Brain microvascular endothelial cell (primary cell): ENCODE data around the gene SVOP.

ENCODE experiments used
- DNase-seq: peaks from one replicate; pipeline ENCODE4 v3.0.0-alpha.2; 2020
- H3K27ac ChIP-seq: fragments of 250-450 bp; sonication (Bioruptor Pico); 2 replicates; pipeline ENCODE4 v1.5.1; 2020; ENCODE audit warnings: mild to moderate bottlenecking, moderate library complexity
- H3K27me3 ChIP-seq: fragments of 250-450 bp; sonication (Bioruptor Pico); replicated peaks from 2 replicates; pipeline ENCODE4 v1.5.1; 2020; ENCODE audit warnings: mild to moderate bottlenecking
- H3K36me3 ChIP-seq: fragments of 250-450 bp; sonication (Bioruptor Pico); replicated peaks from 2 replicates; pipeline ENCODE4 v1.5.1; 2020; ENCODE audit warnings: mild to moderate bottlenecking
- H3K4me3 ChIP-seq: 2 replicates; pipeline ENCODE4 v1.5.1; 2011; ENCODE audit warnings: low read depth, mild to moderate bottlenecking, control low read depth, low read length, moderate library complexity
- CTCF ChIP-seq: IDR thresholded peaks from 2 replicates; pipeline ENCODE4 v1.5.1; 2011; ENCODE audit warnings: low read depth, mild to moderate bottlenecking, moderate library complexity, low read length, control low read depth, inconsistent platforms; ENCODE audit errors: missing control alignments
- in situ Hi-C: cut with HindIII; loops from 2 replicates; pipeline ENCODE4 v1.10.0; 2017; ENCODE audit warnings: low sequenced_read_pairs, low pct_ligation_motif_present

Gene SVOP

DNA sequence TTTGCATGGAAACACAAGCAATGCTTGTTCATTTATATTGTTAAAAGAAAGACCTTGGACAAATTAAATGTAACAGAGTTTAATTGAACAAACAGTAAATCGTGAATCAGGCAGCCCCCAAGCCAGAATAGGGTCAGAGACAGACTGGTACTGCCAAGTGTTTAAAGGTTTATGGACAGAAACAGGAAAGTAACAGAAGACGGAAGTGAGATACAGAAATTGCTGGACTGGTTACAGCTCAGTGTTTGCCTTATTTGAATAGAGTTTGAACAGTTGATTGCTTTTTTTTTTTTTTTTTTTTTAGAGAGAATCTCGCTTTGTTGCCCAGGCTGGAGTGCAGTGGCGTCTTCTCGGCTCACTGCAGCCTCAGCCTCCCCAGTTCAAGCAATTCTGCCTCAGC is 90.7 kb downstream of the SVOP start:
- no peak for TF ChIP-seq CTCF

DNA sequence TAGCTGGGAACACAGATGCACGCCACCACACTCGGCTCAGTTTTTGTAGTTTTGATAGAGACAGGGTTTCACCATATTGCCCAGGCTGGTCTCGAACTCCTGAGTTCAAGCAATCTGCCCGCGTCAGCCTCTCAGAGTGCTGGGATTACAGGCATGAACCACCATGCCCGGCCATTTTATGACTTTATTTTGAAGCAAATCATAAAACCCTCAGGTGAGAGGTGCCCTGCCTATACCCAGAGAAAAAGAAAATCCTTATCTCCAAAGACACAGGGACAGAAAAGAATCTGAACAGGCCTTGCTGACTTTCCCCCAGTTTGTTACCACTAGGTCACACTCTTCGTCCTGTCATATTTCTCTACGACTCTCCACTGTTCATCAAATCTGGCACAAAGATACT is 92.2 kb downstream of the SVOP start:
- H3K4me3 ChIP-seq: no peak overlapping the region
- H3K27me3 ChIP-seq: no peaks in the 10 kb centered on the region
- TF ChIP-seq CTCF: no peak
- in situ Hi-C loops: no loop called here
- no peak overlapping the region for H3K27ac ChIP-seq
- no peaks in the 10 kb centered on the region for H3K36me3 ChIP-seq
- no peak for DNase-seq

More for the DNA sequence above, 90.7 kb downstream of the SVOP start:
- no peak for DNase-seq
- no peak overlapping the region for H3K27ac ChIP-seq
- H3K36me3 ChIP-seq: no peaks in the 10 kb centered on the region
- no peak overlapping the region for H3K4me3 ChIP-seq
- in situ Hi-C loops: no loop called here
- H3K27me3 ChIP-seq: no peaks in the 10 kb centered on the region

GRCh38 chr12:108922918-108923317 is 98.0 kb downstream of the SVOP start:
- in situ Hi-C loops: no loop called here
- no peak for DNase-seq
- Histone ChIP-seq H3K27me3 (no peaks in the 10 kb centered on the region), H3K4me3 (no peak overlapping the region), H3K27ac (no peak overlapping the region), H3K36me3 (no peaks in the 10 kb centered on the region)
- no peak for TF ChIP-seq CTCF

DNA sequence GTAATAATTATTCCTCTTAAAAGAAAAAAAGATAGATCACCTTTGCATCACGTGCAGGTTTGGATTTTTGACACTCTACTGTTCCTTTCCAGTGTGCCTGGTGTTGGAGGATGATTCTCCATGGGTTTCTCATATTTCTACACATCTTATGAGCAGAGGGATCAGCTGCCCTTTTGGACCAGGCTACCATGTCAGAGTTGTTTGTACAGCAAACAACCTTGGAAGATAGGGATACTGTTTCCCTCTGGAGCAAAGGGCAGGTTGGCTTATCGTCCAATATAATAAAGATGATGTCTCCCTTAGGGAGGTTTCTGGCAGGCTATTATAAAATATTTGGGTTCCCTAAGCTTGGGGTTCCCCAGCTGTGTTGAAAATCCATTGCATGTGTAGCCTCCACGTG is 98.9 kb downstream of the SVOP start:
- Histone ChIP-seq H3K4me3 (no peak overlapping the region), H3K27me3 (no peaks in the 10 kb centered on the region), H3K27ac (no peak overlapping the region), H3K36me3 (no peaks in the 10 kb centered on the region)
- DNase-seq: no peak
- in situ Hi-C loops: no loop called here
- no peak for TF ChIP-seq CTCF

DNA sequence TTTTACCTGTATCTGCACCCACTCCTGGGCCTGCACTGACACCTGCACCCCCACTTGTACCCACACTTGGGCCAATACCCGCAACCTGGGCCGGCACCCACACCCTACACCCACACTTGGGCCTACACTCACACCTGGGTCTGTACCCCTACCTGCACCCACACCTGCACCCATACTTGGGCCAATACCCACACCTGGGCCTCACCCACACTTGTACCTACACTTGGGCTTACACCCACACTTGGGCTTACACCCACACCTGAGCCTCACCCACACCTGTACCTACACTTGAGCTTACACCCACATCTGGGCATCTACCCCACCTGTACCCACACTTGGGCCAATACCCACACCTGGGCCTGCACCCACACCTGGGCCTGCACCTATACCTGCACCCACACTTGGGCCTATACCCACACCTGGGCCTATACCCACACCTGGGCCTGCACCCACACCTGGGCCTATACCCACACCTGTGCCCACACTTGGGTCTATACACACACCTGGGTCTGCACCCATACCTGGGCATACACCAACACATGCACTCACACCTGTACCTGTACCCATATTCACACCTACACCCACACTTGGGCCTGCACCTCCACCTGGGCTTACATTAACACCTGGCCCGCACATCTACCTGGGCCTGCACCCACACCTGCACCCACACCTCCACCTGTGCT is 101.8 kb downstream of the SVOP start:
- TF ChIP-seq CTCF: no peak
- Histone ChIP-seq H3K36me3 (no peaks in the 10 kb centered on the region), H3K27me3 (no peaks in the 10 kb centered on the region), H3K27ac (no peak overlapping the region), H3K4me3 (no peak overlapping the region)
- in situ Hi-C loops: no loop called here
- no peak for DNase-seq

GRCh38 chr12:108918206-108918605 is 102.7 kb downstream of the SVOP start:
- Histone ChIP-seq H3K27me3 (no peaks in the 10 kb centered on the region), H3K4me3 (no peak overlapping the region), H3K27ac (no peak overlapping the region), H3K36me3 (no peaks in the 10 kb centered on the region)
- TF ChIP-seq CTCF: no peak
- in situ Hi-C loops: no loop called here
- DNase-seq: no peak
